ENCODE measurements around the gene SELENOO.

Gene SELENOO

GRCh38 chr22:50252082-50253045 is 51.6 kb downstream of the SELENOO start:
- H3K4me3 ChIP-seq (ENCODE audit: low read length) = no peak overlapping the region

GRCh38 chr22:50253046-50253915 is 52.5 kb downstream of the SELENOO start:
- Histone ChIP-seq H3K4me1 (ENCODE audit: control insufficient read depth, insufficient read depth, low read length) (peaks cover 5% of the 10 kb centered on the region; the same call in 1 of the 2 replicates), H3K4me3 (ENCODE audit: low read length) (no peak overlapping the region), H3K27ac (ENCODE audit: low read length) (no peak overlapping the region), H3K27me3 (ENCODE audit: control insufficient read depth, insufficient read depth, low read length) (no peaks in the 10 kb centered on the region), H3K9me3 (ENCODE audit: control insufficient read depth, insufficient read depth, low read length) (no peaks in the 10 kb centered on the region), H3K36me3 (ENCODE audit: control insufficient read depth, insufficient read depth, low read length) (peaks cover 4% of the 10 kb centered on the region; the same call in 1 of the 2 replicates)
- no CpG with 5 or more reads among the region's 22 CpGs for WGBS (ENCODE audit: insufficient coverage, insufficient read length)
- no peak for DNase-seq (ENCODE audit: low read depth, low spot score)

More at GRCh38 chr22:50252082-50253045, 51.6 kb downstream of the SELENOO start:
- no peaks in the 10 kb centered on the region for H3K9me3 ChIP-seq (ENCODE audit: control insufficient read depth, insufficient read depth, low read length)
- no peak overlapping the region for H3K27ac ChIP-seq (ENCODE audit: low read length)
- H3K27me3 ChIP-seq (ENCODE audit: control insufficient read depth, insufficient read depth, low read length) = no peaks in the 10 kb centered on the region
- peaks cover 6% of the 10 kb centered on the region; the same call in 1 of the 2 replicates for H3K4me1 ChIP-seq (ENCODE audit: control insufficient read depth, insufficient read depth, low read length)
- no peak for DNase-seq (ENCODE audit: low read depth, low spot score)
- peaks cover 3% of the 10 kb centered on the region; the same call in 1 of the 2 replicates for H3K36me3 ChIP-seq (ENCODE audit: control insufficient read depth, insufficient read depth, low read length)
- no CpG with 5 or more reads among the region's 25 CpGs for WGBS (ENCODE audit: insufficient coverage, insufficient read length)

- Histone ChIP-seq H3K36me3 (ENCODE audit: control insufficient read depth, insufficient read depth, low read length) (peaks cover 4% of the 10 kb centered on the region; the same call in 1 of the 2 replicates), H3K4me3 (ENCODE audit: low read length) (no peak overlapping the region), H3K27ac (ENCODE audit: low read length) (no peak overlapping the region), H3K27me3 (ENCODE audit: control insufficient read depth, insufficient read depth, low read length) (no peaks in the 10 kb centered on the region), H3K9me3 (ENCODE audit: control insufficient read depth, insufficient read depth, low read length) (no peaks in the 10 kb centered on the region), H3K4me1 (ENCODE audit: control insufficient read depth, insufficient read depth, low read length) (peaks cover 5% of the 10 kb centered on the region; the same call in 1 of the 2 replicates)
- no CpG with 5 or more reads among the region's 8 CpGs for WGBS (ENCODE audit: insufficient coverage, insufficient read length)
- DNase-seq (ENCODE audit: low read depth, low spot score) = no peak
Observed at GRCh38 chr22:50253941-50254340, 53.1 kb downstream of the SELENOO start.

- DNase-seq (ENCODE audit: low read depth, low spot score) = no peak
- H3K27ac ChIP-seq (ENCODE audit: low read length) = no peak overlapping the region
- no CpG with 5 or more reads among the region's 19 CpGs for WGBS (ENCODE audit: insufficient coverage, insufficient read length)
Observed at GRCh38 chr22:50255099-50255498, 54.3 kb downstream of the SELENOO start.

GRCh38 chr22:50255607-50256006 is 54.8 kb downstream of the SELENOO start:
- Histone ChIP-seq H3K4me3 (ENCODE audit: low read length) (no peak overlapping the region), H3K4me1 (ENCODE audit: control insufficient read depth, insufficient read depth, low read length) (peaks cover 2% of the 10 kb centered on the region; the same call in 1 of the 2 replicates), H3K9me3 (ENCODE audit: control insufficient read depth, insufficient read depth, low read length) (no peaks in the 10 kb centered on the region), H3K36me3 (ENCODE audit: control insufficient read depth, insufficient read depth, low read length) (peaks cover 4% of the 10 kb centered on the region; the same call in 1 of the 2 replicates), H3K27ac (ENCODE audit: low read length) (no peak overlapping the region), H3K27me3 (ENCODE audit: control insufficient read depth, insufficient read depth, low read length) (peaks cover 4% of the 10 kb centered on the region)
- no CpG with 5 or more reads among the region's 17 CpGs for WGBS (ENCODE audit: insufficient coverage, insufficient read length)
- DNase-seq (ENCODE audit: low read depth, low spot score) = no peak

More at GRCh38 chr22:50255099-50255498, 54.3 kb downstream of the SELENOO start:
- Histone ChIP-seq H3K9me3 (ENCODE audit: control insufficient read depth, insufficient read depth, low read length) (no peaks in the 10 kb centered on the region), H3K36me3 (ENCODE audit: control insufficient read depth, insufficient read depth, low read length) (peaks cover 4% of the 10 kb centered on the region; the same call in 1 of the 2 replicates), H3K4me3 (ENCODE audit: low read length) (no peak overlapping the region), H3K4me1 (ENCODE audit: control insufficient read depth, insufficient read depth, low read length) (peaks cover 4% of the 10 kb centered on the region; the same call in 1 of the 2 replicates), H3K27me3 (ENCODE audit: control insufficient read depth, insufficient read depth, low read length) (no peaks in the 10 kb centered on the region)

- Histone ChIP-seq H3K4me3 (ENCODE audit: low read length) (no peak overlapping the region), H3K36me3 (ENCODE audit: control insufficient read depth, insufficient read depth, low read length) (peaks cover 4% of the 10 kb centered on the region; the same call in 1 of the 2 replicates), H3K27me3 (ENCODE audit: control insufficient read depth, insufficient read depth, low read length) (peaks cover 4% of the 10 kb centered on the region), H3K27ac (ENCODE audit: low read length) (no peak overlapping the region), H3K4me1 (ENCODE audit: control insufficient read depth, insufficient read depth, low read length) (peaks cover 2% of the 10 kb centered on the region), H3K9me3 (ENCODE audit: control insufficient read depth, insufficient read depth, low read length) (no peaks in the 10 kb centered on the region)
- DNase-seq (ENCODE audit: low read depth, low spot score) = no peak
- no CpG with 5 or more reads among the region's 12 CpGs for WGBS (ENCODE audit: insufficient coverage, insufficient read length)
Observed at GRCh38 chr22:50256258-50256862, 55.5 kb downstream of the SELENOO start.

GRCh38 chr22:50257041-50257440 is 56.2 kb downstream of the SELENOO start:
- H3K4me1 ChIP-seq (ENCODE audit: control insufficient read depth, insufficient read depth, low read length) = peaks cover 2% of the 10 kb centered on the region
- H3K27ac ChIP-seq (ENCODE audit: low read length) = no peak overlapping the region
- peaks cover 4% of the 10 kb centered on the region; the same call in 1 of the 2 replicates for H3K36me3 ChIP-seq (ENCODE audit: control insufficient read depth, insufficient read depth, low read length)
- H3K27me3 ChIP-seq (ENCODE audit: control insufficient read depth, insufficient read depth, low read length) = peaks cover 4% of the 10 kb centered on the region
- no CpG with 5 or more reads among the region's 16 CpGs for WGBS (ENCODE audit: insufficient coverage, insufficient read length)
- no peak for DNase-seq (ENCODE audit: low read depth, low spot score)
- no peaks in the 10 kb centered on the region for H3K9me3 ChIP-seq (ENCODE audit: control insufficient read depth, insufficient read depth, low read length)
- H3K4me3 ChIP-seq (ENCODE audit: low read length) = no peak overlapping the region

- no CpG with 5 or more reads among the region's 31 CpGs for WGBS (ENCODE audit: insufficient coverage, insufficient read length)
- Histone ChIP-seq H3K9me3 (ENCODE audit: control insufficient read depth, insufficient read depth, low read length) (no peaks in the 10 kb centered on the region), H3K36me3 (ENCODE audit: control insufficient read depth, insufficient read depth, low read length) (peaks cover 4% of the 10 kb centered on the region; the same call in 1 of the 2 replicates), H3K27me3 (ENCODE audit: control insufficient read depth, insufficient read depth, low read length) (peaks cover 4% of the 10 kb centered on the region), H3K27ac (ENCODE audit: low read length) (no peak overlapping the region), H3K4me1 (ENCODE audit: control insufficient read depth, insufficient read depth, low read length) (peaks cover 8% of the 10 kb centered on the region), H3K4me3 (ENCODE audit: low read length) (no peak overlapping the region)
- DNase-seq (ENCODE audit: low read depth, low spot score) = no peak
Observed at GRCh38 chr22:50257451-50258360, 56.9 kb downstream of the SELENOO start.
